GM18505 (cell line): Measurements from ENCODE around the gene LENG8.
"Not testable (repeated sequence)": the region's sequence is repeated elsewhere in the genome, so short reads cannot be mapped to it uniquely, and the experiment has no call there.

Experiments used
- ATAC-seq: cut with Tn5 transposase; IDR thresholded peaks from one replicate; pipeline ENCODE4 v1.9.1; 2021; ENCODE audit not compliant: unreplicated experiment
- POLR2A ChIP-seq: IDR thresholded peaks from 4 replicates; pipeline ENCODE4 v1.6.1; 2011; ENCODE audit warnings: borderline replicate concordance; ENCODE audit not compliant: insufficient read depth, insufficient read length; ENCODE audit errors: extremely low read depth

Gene LENG8

GRCh38 chr19:54430306-54431254 lies 18.4 kb upstream of the LENG8 start:
- no peak for TF ChIP-seq POLR2A
- no peak for ATAC-seq

DNA sequence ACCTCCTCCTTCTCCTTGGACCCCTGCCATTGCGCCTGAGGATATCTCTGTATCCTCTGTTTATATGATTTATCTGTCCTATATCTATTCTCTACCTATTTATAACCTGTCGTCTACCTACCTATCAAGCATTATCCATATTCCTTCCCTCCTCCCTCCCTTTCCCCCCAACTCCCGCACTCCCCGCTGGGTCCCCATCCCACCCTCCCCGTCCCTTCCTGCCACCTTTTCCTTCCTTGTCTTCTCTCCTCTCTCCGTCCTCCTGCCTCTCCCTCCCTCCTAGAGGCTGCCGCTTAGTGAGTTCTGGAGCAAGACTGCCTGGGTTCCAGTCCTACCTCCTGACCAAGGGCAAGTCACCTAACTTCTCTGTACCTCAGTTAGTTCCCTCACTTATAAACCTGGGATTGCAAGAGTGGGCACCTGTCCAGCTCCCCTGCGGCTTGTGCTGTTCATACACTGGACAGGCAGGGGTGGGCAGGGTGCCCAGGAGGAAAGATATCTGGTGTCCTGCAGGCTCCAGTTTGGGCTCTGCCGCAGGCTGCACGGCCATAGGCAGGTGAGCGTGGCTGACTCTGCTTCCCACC lies 17.7 kb upstream of the LENG8 start:
- no peak for ATAC-seq
- TF ChIP-seq POLR2A: no peak

DNA sequence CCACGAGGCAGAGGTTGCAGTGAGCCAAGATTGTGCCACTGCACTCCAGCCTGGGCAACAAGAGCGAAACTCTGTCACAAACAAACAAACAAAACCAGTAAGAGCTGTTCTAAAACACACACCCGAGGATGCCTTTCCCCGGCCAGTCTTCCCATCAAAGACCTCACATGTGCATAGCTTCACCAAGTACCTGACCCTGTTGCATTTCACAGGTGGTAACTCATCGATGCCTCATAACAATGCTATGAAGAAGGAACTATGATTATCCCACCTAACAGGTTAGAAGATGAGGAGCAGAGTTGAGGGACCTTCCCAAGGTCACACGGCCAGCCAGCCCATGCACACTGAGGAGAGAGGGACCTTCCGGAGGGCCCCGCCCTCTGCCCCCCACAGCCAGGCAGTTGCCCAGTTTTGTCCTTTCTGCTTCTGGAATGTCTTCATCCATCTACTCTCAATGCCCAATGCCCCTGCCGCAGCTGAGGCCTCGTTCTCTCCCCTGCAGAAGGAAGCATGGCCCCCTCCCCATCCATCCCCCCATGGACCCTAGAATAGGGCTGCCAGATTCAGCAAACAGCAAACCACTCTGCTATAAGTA lies 16.8 kb upstream of the LENG8 start:
- no peak for TF ChIP-seq POLR2A
- ATAC-seq: no peak

DNA sequence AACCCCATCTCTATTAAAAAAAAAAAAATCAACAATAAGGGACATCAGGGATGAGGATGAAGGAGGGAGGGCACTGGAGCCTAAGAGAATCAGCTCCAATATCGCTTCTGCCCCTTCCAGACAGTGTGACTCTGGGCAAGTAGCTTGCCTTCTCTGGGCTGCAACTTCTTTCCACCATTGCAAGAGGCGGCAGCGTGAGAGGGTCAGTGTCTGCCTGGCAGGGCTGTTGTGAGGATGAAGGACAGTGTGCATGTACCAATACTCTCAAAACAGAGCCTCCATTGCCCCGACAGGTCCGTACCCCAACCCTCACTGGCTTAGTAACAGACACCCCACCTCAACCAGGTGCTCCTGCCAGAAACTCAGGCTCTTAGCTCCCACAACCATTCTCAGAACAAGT lies 15.3 kb upstream of the LENG8 start:
- ATAC-seq: no peak
- peak; percentile 26 for TF ChIP-seq POLR2A

DNA sequence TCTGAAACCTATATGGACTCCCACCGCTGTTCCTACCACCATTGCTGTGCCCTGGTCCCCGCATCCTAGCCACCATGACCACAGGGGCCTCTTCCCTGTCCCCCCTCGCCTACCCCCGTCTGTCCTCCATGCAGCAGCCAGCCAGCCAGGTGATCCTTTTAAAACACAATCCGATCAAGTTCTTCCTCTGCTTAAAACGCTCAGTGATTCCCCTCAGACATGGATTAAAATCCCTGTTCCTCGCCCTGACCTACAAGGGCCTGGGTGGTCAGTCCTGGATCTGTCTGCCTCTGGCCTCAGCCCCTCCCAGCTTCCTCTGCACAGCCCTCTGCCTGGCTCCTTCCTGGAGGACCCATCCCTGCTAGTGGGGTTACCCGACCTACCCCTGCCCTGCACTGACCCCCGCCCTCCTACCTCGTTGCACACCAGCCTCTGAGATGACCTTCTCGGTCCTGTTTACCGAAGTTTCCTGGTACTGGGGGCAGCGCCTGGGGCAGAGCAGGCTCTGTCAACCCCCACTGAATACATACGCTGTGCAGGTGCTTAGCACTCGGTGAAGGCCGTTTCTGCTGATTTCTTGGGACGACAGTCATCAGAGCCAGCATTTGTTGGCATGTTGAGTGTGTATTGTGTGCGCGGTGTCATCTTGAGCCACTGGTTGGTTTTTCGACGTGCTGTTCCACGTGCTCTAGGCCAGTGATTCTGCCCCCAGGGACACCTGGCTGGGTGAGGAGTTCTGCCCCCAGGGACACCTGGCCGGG lies 14.7 kb upstream of the LENG8 start:
- TF ChIP-seq POLR2A: no peak
- ATAC-seq: no peak

DNA sequence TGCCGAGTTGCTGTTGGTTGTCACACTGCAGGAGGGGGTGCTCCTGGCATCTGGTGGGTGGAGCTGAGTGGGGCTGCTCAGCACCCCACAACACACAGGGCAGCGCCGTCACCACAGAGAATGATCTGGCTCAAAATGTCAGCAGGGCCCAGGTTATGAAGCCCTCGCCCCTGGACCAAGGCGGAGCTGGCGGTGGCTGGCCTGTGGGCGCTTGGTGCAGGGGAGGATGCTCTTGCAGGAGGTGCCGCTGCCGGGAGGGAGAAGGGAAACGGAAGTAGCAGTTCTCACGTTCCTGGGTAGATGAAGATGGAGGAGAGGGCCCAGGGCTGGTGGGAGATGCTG lies 14.2 kb upstream of the LENG8 start:
- no peak for TF ChIP-seq POLR2A
- ATAC-seq: no peak

- TF ChIP-seq POLR2A: no peak
- ATAC-seq: no peak
Observed at GRCh38 chr19:54435551-54436016, 13.4 kb upstream of the LENG8 start.

- ATAC-seq: no peak
- no peak for TF ChIP-seq POLR2A
Observed at GRCh38 chr19:54436031-54436523, 12.9 kb upstream of the LENG8 start.

DNA sequence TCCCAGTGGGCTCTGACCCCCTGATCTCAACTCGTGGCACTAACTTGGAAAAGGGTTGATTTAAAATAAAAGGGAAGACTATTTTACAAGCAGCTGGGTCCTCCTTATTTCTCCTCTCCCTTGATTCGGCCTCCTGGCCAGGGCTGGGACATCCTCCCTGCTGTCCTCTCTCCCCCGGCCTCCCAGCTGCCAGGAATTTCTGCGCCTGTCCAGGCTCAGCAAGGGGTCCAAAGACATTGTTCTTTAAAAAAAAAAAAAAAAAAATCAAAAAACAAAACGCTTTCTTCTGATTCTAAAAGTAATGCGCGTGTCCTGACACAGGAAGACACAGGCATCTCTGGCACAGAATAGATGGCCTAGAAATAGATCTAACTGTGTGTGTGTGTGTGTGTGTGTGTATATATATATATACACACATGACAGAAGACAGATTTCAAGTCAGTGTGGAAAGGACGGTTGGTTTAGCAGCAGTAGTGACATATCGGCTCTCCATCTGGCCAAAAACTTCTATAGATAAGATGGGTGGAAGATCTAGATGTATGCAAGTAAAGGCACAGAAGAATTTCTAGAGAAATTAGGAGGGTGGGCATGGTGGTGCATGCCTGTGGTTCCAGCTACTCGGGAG lies 12.3 kb upstream of the LENG8 start:
- TF ChIP-seq POLR2A: no peak
- no peak for ATAC-seq

GRCh38 chr19:54439174-54439851 lies 9.7 kb upstream of the LENG8 start:
- TF ChIP-seq POLR2A: no peak
- ATAC-seq: no peak

DNA sequence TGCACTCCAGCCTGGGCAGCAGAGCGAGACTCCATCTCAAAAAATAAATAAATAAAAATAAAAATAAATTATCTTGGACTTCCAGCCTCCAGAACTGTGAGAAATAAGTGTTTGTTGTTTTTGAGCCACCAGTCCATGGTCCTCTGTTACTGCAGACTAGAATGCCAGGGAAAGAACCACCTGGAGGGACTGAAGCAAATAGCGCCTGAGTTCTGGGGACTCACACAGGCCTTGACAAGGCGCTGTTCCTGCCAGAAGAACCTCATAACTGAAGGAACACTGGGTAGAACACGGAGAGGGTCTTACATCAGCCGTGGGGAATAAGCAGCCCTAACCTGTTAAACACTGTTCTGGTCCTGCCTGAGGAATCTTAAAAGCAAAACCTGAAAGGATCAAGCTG lies 8.4 kb upstream of the LENG8 start:
- ATAC-seq: no peak

DNA sequence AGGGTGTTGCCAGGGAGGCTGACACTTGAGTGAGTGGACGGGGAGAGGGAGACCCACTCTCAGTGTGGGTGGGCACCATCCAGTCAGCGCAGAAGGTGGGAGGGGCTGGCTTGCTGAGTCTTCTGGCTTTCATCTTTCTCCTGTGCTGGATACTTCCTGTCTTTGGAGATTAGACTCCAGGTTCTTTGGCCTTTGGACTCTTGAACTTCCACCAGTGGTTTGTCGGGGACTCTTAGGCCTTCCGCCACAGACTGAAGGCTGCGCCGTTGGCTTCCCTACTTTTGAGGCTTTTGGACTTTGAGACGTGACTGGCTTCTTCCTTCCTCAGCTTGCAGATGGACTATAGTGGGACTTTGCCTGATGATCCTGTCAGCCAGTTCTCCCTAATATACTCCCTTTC lies 4.3 kb upstream of the LENG8 start:
- no peak for TF ChIP-seq POLR2A
- no peak for ATAC-seq

More for the DNA sequence above, 8.4 kb upstream of the LENG8 start:
- no peak for TF ChIP-seq POLR2A

- not testable (repeated sequence) for ATAC-seq
Observed at GRCh38 chr19:54446349-54446748, 2.6 kb upstream of the LENG8 start.
